Measurements from ENCODE around the gene VCAM1.

DNA sequence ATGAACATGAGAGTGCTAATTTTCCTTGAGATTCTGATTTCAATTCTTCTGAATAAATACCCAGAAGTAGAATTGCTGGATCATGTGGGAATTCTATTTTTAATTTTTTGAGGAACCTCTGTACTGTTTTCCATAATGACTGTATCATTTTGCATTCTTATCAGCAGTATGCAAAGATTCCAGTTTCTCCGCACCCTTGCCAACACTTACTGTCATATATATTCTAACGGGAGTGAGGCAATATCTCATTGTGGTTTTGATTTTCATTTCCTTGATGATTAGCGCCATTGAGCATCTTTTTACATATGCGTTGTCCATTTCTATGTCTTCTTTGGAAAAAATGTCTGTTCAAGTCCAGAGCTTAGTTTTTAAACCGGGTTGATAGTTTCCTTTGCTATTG, 33.2 kb downstream of the VCAM1 start:
- TF ChIP-seq, protein P1, sequence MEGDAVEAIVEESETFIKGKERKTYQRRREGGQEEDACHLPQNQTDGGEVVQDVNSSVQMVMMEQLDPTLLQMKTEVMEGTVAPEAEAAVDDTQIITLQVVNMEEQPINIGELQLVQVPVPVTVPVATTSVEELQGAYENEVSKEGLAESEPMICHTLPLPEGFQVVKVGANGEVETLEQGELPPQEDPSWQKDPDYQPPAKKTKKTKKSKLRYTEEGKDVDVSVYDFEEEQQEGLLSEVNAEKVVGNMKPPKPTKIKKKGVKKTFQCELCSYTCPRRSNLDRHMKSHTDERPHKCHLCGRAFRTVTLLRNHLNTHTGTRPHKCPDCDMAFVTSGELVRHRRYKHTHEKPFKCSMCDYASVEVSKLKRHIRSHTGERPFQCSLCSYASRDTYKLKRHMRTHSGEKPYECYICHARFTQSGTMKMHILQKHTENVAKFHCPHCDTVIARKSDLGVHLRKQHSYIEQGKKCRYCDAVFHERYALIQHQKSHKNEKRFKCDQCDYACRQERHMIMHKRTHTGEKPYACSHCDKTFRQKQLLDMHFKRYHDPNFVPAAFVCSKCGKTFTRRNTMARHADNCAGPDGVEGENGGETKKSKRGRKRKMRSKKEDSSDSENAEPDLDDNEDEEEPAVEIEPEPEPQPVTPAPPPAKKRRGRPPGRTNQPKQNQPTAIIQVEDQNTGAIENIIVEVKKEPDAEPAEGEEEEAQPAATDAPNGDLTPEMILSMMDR (IDR thresholded peaks at IDR 0.05) = no peak
- TF ChIP-seq POLR2A (IDR thresholded peaks at IDR 0.05) (no peak), EP300 (IDR thresholded peaks at IDR 0.05) (no peak), POLR2AphosphoS5 (IDR thresholded peaks at IDR 0.05) (no peak)

Data from stomach (tissue), 4 donors.